Nephron progenitor cell (in vitro differentiated cells): Measurements from ENCODE around the gene MACROH2A1.
A peak's percentile ranks its signal among the peaks of the same experiment; 100 is the strongest.

Source experiments
- DNase-seq: peaks from one replicate; pipeline ENCODE4 v3.0.0; 2021
- H3K27ac Mint-ChIP-seq: 2 replicates; pipeline ENCODE4 v1.8.0; 2021; ENCODE audit warnings: mild to moderate bottlenecking, moderate library complexity, mixed read lengths
- H3K27me3 Mint-ChIP-seq: 2 replicates; pipeline ENCODE4 v1.8.0; 2021; ENCODE audit warnings: mild to moderate bottlenecking, low read depth, mixed read lengths; ENCODE audit not compliant: poor library complexity
- H3K36me3 Mint-ChIP-seq: 2 replicates; pipeline ENCODE4 v1.8.0; 2021; ENCODE audit warnings: low read depth, mixed read lengths
- H3K4me1 Mint-ChIP-seq: 2 replicates; pipeline ENCODE4 v1.8.0; 2021; ENCODE audit warnings: mixed read lengths
- H3K4me3 Mint-ChIP-seq: 2 replicates; pipeline ENCODE4 v1.8.0; 2021; ENCODE audit warnings: mild to moderate bottlenecking, moderate library complexity, mixed read lengths
- H3K9me3 Mint-ChIP-seq: 2 replicates; pipeline ENCODE4 v1.8.0; 2021; ENCODE audit warnings: mild to moderate bottlenecking, moderate library complexity, mixed read lengths
- CTCF ChIP-seq: fragments of 200-600 bp; sonication (generic); IDR thresholded peaks from 2 replicates; pipeline ENCODE4 v1.5.0; 2021; ENCODE audit warnings: antibody characterized with exemption

Gene MACROH2A1

GRCh38 chr5:135398855-135399793 lies at the start of gene MACROH2A1:
Gene MACROH2A1, minus strand, starts transcription at chr5:135399231. Its CDS starts 10,138 bp downstream, at chr5:135389093.
- H3K36me3 Mint-ChIP-seq = no peaks in the 10 kb centered on the region
- H3K4me1 Mint-ChIP-seq = peaks cover 61% of the 10 kb centered on the region
- peak within 1 kb of the TSS; percentile 89 for H3K4me3 Mint-ChIP-seq
- H3K9me3 Mint-ChIP-seq = no peaks in the 10 kb centered on the region
- peaks cover 26% of the 10 kb centered on the region for H3K27me3 Mint-ChIP-seq
- TF ChIP-seq CTCF = no peak
- peak; percentile 92 for DNase-seq
- H3K27ac Mint-ChIP-seq = peak within 1 kb of the TSS; percentile 76

- no peak for DNase-seq
- Mint-ChIP-seq H3K4me1 (peaks cover 26% of the 10 kb centered on the region), H3K9me3 (no peaks in the 10 kb centered on the region), H3K27me3 (peaks cover 22% of the 10 kb centered on the region), H3K27ac (no peak overlapping the region), H3K36me3 (no peaks in the 10 kb centered on the region), H3K4me3 (no peak overlapping the region)
- no peak for TF ChIP-seq CTCF
Observed at GRCh38 chr5:135448071-135448739, 49.2 kb upstream of the MACROH2A1 start.

GRCh38 chr5:135447298-135447929 lies 48.4 kb upstream of the MACROH2A1 start, which contains the start of gene DCANP1:
Gene DCANP1, minus strand, starts transcription at chr5:135447348. Its CDS starts 240 bp downstream, at chr5:135447108.
- H3K9me3 Mint-ChIP-seq = no peaks in the 10 kb centered on the region
- DNase-seq = no peak

GRCh38 chr5:135446615-135447014 lies 47.6 kb upstream of the MACROH2A1 start:
- H3K4me3 Mint-ChIP-seq = no peak overlapping the region

More at GRCh38 chr5:135447298-135447929, 48.4 kb upstream of the MACROH2A1 start, which contains the start of gene DCANP1:
- no peak within 1 kb of the TSS for H3K4me3 Mint-ChIP-seq
- TF ChIP-seq CTCF = no peak
- H3K4me1 Mint-ChIP-seq = peaks cover 34% of the 10 kb centered on the region
- H3K36me3 Mint-ChIP-seq = no peaks in the 10 kb centered on the region
- H3K27ac Mint-ChIP-seq = no peak within 1 kb of the TSS
- H3K27me3 Mint-ChIP-seq = peaks cover 18% of the 10 kb centered on the region

GRCh38 chr5:135446206-135446605 lies 47.2 kb upstream of the MACROH2A1 start:
- H3K4me1 Mint-ChIP-seq = peaks cover 46% of the 10 kb centered on the region
- no peak for DNase-seq
- H3K27ac Mint-ChIP-seq = no peak overlapping the region
- H3K4me3 Mint-ChIP-seq = no peak overlapping the region
- H3K36me3 Mint-ChIP-seq = no peaks in the 10 kb centered on the region
- H3K27me3 Mint-ChIP-seq = peaks cover 16% of the 10 kb centered on the region
- TF ChIP-seq CTCF = no peak
- H3K9me3 Mint-ChIP-seq = no peaks in the 10 kb centered on the region

More at GRCh38 chr5:135446615-135447014, 47.6 kb upstream of the MACROH2A1 start:
- H3K36me3 Mint-ChIP-seq = no peaks in the 10 kb centered on the region
- H3K27ac Mint-ChIP-seq = no peak overlapping the region
- no peak for TF ChIP-seq CTCF
- H3K9me3 Mint-ChIP-seq = no peaks in the 10 kb centered on the region
- peaks cover 42% of the 10 kb centered on the region for H3K4me1 Mint-ChIP-seq
- peaks cover 16% of the 10 kb centered on the region for H3K27me3 Mint-ChIP-seq
- DNase-seq = no peak
